Prostate gland (tissue), 2 donors: ENCODE measurements around the gene MSL1. TPM values are rescaled to one million over a fixed set of nuclear protein-coding genes. Genes with fewer than 3 reads are reported as not detected.
A peak's percentile ranks its signal among the peaks of the same experiment; 100 is the strongest.
"Not testable (repeated sequence)": the region's sequence is repeated elsewhere in the genome, so short reads cannot be mapped to it uniquely, and the experiment has no call there.

ENCODE experiments used
- DNase-seq: peaks from one replicate; pipeline ENCODE4 v3.0.0-alpha.2; 2019; ENCODE audit warnings: low spot score
- H3K27ac ChIP-seq, 2 donors: fragments of 200-600 bp; sonication (generic); 2 replicates each; pipeline ENCODE4 v1.5.1; 2017 to 2019
- H3K27me3 ChIP-seq: fragments of 200-600 bp; sonication (generic); replicated peaks from 2 replicates; pipeline ENCODE4 v1.5.1; 2019; ENCODE audit not compliant: insufficient read depth
- H3K36me3 ChIP-seq, 2 donors: fragments of 200-600 bp; sonication (generic); 1 replicate in 1 of 2; 2 replicates in 1 of 2; pipeline versions ENCODE4 v1.5.1 to v1.8.1; 2017 to 2019
- H3K4me1 ChIP-seq: fragments of 200-600 bp; sonication (generic); replicated peaks from 2 replicates; pipeline ENCODE4 v1.5.1; 2019
- H3K4me3 ChIP-seq, 2 donors: fragments of 200-600 bp; sonication (generic); 2 replicates each; pipeline ENCODE4 v1.5.1; 2017 to 2019
- H3K9me3 ChIP-seq: fragments of 200-600 bp; sonication (generic); 2 replicates; pipeline ENCODE4 v1.5.1; 2017
- POLR2A ChIP-seq: fragments of 450-650 bp; IDR thresholded peaks from one replicate; pipeline ENCODE4 v1.6.1; 2016; ENCODE audit warnings: antibody characterized with exemption, mild to moderate bottlenecking
- POLR2AphosphoS5 ChIP-seq: sonication (generic); formaldehyde crosslinking; IDR thresholded peaks from one replicate; pipeline ENCODE4 v1.6.1; 2017; ENCODE audit warnings: antibody characterized with exemption
- WGBS: methylation state at CpG from one replicate; pipeline ENCODE4 v1.1.5; 2018; 5-methylcytosine and 5-hydroxymethylcytosine counted together
- intact Hi-C: fragments of 100-400 bp; cut with DNase I; formaldehyde crosslinking; loops from one replicate; pipeline ENCODE4 v1.14.2; 2022
- total RNA-seq, 2 donors: library from RNA; depleted of rRNA; stranded (reverse); fragments of >200 nt; gene quantifications; one replicate each; pipeline ENCODE4 v1.1.0, GENCODE V29; 2016
- TF ChIP-seq, protein P1 (sequence below), 4 experiments: fragments of 200-600 bp in 2 of 4; fragments of 450-650 bp in 2 of 4; sonication (generic) in 2 of 4; IDR thresholded peaks; 1 replicate in 3 of 4; 2 replicates in 1 of 4; pipeline ENCODE4 v1.5.1; 2016 to 2019; ENCODE audit warnings: antibody characterized with exemption in 4 of 4, mild to moderate bottlenecking in 2 of 4, moderate library complexity in 2 of 4

The MSL1 gene
- total RNA-seq, 2 donors from 2014 or later: 77.0 to 112 TPM

GRCh38 chr17:40130352-40131042, 8.7 kb downstream of the MSL1 start:
- Histone ChIP-seq H3K9me3 (no peaks in the 10 kb centered on the region), H3K27ac (peak overlapping the region in 1 of 2 donors; percentile 35), H3K36me3 (peaks cover 12 to 15% of the 10 kb centered on the region in 2 donors), H3K4me3 (no peak overlapping the region), H3K27me3 (no peaks in the 10 kb centered on the region), H3K4me1 (no peaks in the 10 kb centered on the region)
- WGBS: 78% methylated on average over 7 of the region's 7 CpGs
- DNase-seq: no peak
- no peak for TF ChIP-seq POLR2AphosphoS5
- TF ChIP-seq POLR2A: no peak
- TF ChIP-seq, protein P1, sequence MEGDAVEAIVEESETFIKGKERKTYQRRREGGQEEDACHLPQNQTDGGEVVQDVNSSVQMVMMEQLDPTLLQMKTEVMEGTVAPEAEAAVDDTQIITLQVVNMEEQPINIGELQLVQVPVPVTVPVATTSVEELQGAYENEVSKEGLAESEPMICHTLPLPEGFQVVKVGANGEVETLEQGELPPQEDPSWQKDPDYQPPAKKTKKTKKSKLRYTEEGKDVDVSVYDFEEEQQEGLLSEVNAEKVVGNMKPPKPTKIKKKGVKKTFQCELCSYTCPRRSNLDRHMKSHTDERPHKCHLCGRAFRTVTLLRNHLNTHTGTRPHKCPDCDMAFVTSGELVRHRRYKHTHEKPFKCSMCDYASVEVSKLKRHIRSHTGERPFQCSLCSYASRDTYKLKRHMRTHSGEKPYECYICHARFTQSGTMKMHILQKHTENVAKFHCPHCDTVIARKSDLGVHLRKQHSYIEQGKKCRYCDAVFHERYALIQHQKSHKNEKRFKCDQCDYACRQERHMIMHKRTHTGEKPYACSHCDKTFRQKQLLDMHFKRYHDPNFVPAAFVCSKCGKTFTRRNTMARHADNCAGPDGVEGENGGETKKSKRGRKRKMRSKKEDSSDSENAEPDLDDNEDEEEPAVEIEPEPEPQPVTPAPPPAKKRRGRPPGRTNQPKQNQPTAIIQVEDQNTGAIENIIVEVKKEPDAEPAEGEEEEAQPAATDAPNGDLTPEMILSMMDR (IDR thresholded peaks at IDR 0.05): no peak
- intact Hi-C loops: no loop called here

DNA sequence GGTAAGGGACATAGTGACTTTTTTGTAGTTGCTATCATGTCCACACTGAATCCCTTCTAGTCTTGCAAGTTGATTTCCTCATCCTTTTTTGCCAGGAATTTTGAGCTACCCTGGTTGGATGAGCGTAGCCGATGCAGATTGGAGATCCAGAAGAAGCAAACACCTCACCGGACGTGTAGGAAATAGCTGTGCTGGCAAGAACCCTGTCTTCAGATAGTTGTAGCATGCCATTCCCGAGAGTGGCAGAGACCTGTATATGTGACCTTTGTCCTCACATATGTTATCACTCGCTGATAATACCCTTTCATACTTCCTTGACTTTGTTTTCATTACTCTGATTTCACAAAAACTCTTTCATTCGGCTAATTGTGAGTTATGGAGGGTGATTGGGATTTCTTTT, 12.4 kb downstream of the MSL1 start:
- peaks cover 12 to 14% of the 10 kb centered on the region in 2 donors for H3K36me3 ChIP-seq

GRCh38 chr17:40135817-40136216, 14.0 kb downstream of the MSL1 start:
- Histone ChIP-seq H3K36me3 (peaks cover 7 to 8% of the 10 kb centered on the region in 2 donors), H3K9me3 (no peaks in the 10 kb centered on the region), H3K4me3 (no peak overlapping the region), H3K27ac (peak overlapping the region in 1 of 2 donors; percentile 5), H3K27me3 (no peaks in the 10 kb centered on the region), H3K4me1 (no peaks in the 10 kb centered on the region)
- DNase-seq: no peak
- 85% methylated on average over 3 of the region's 3 CpGs for WGBS
- TF ChIP-seq POLR2A: no peak
- TF ChIP-seq POLR2AphosphoS5: no peak
- TF ChIP-seq, protein P1 (IDR thresholded peaks at IDR 0.05): no peak
- intact Hi-C loops: no loop called here

More for the DNA sequence above, 12.4 kb downstream of the MSL1 start:
- TF ChIP-seq POLR2AphosphoS5 (no peak), POLR2A (no peak)
- TF ChIP-seq, protein P1 (IDR thresholded peaks at IDR 0.05): no peak
- 67% methylated on average over 7 of the region's 7 CpGs for WGBS
- Histone ChIP-seq H3K4me1 (no peaks in the 10 kb centered on the region), H3K9me3 (no peaks in the 10 kb centered on the region), H3K27ac (peak overlapping the region in 1 of 2 donors; percentile 40), H3K27me3 (no peaks in the 10 kb centered on the region), H3K4me3 (no peak overlapping the region)
- intact Hi-C loops: no loop called here
- DNase-seq: no peak

- intact Hi-C loops: no loop called here
- Histone ChIP-seq H3K27ac (peak overlapping the region; percentile 96 to 98), H3K27me3 (no peaks in the 10 kb centered on the region), H3K36me3 (peaks cover 1 to 4% of the 10 kb centered on the region in 2 donors), H3K4me1 (no peaks in the 10 kb centered on the region), H3K4me3 (peak overlapping the region; percentile 63 to 80), H3K9me3 (no peaks in the 10 kb centered on the region)
- TF ChIP-seq POLR2A: no peak
- TF ChIP-seq, protein P1 (IDR thresholded peaks at IDR 0.05): no peak
- no peak for TF ChIP-seq POLR2AphosphoS5
- 8% methylated on average over 14 of the region's 14 CpGs for WGBS
- DNase-seq: peak; percentile 33
These were observed 17.8 kb downstream of the MSL1 start for GRCh38 chr17:40139566-40140058.

- WGBS: 89% methylated on average over 3 of the region's 3 CpGs
- H3K36me3 ChIP-seq, H3K27ac ChIP-seq, H3K9me3 ChIP-seq, intact Hi-C loops, H3K4me1 ChIP-seq, H3K27me3 ChIP-seq, DNase-seq, H3K4me3 ChIP-seq: not testable (repeated sequence)
These were observed 21.4 kb downstream of the MSL1 start for GRCh38 chr17:40143166-40143565.
